Neuronal stem cell (in vitro differentiated cells): ENCODE measurements around the gene STK32A.

ENCODE experiments used
- DNase-seq: peaks from one replicate; pipeline ENCODE4 v3.0.0-alpha.2; 2013; ENCODE audit warnings: low spot score
- H2AFZ ChIP-seq: one replicate; pipeline ENCODE4 v1.6.1; 2013; ENCODE audit warnings: mild to moderate bottlenecking, low read length, inconsistent platforms
- H2AK5ac ChIP-seq: 2 replicates; pipeline ENCODE4 v1.6.1; 2013; ENCODE audit warnings: low read depth, mild to moderate bottlenecking, inconsistent platforms, low read length, moderate library complexity, mixed read lengths
- H2BK120ac ChIP-seq: 2 replicates; pipeline ENCODE4 v1.6.1; 2013; ENCODE audit warnings: low read depth, mild to moderate bottlenecking, inconsistent platforms, low read length, moderate library complexity, mixed read lengths
- H2BK12ac ChIP-seq: one replicate; pipeline ENCODE4 v1.6.1; 2013; ENCODE audit warnings: low read length, inconsistent platforms
- H2BK15ac ChIP-seq: 2 replicates; pipeline ENCODE4 v1.6.1; 2013; ENCODE audit warnings: mild to moderate bottlenecking, low read length, inconsistent platforms, mixed read lengths
- H2BK5ac ChIP-seq: one replicate; pipeline ENCODE4 v1.6.1; 2013; ENCODE audit warnings: inconsistent platforms, mild to moderate bottlenecking, low read length, moderate library complexity
- H3K14ac ChIP-seq: one replicate; pipeline ENCODE4 v1.6.1; 2013; ENCODE audit warnings: low read length, inconsistent platforms
- H3K18ac ChIP-seq: 2 replicates; pipeline ENCODE4 v1.6.1; 2013; ENCODE audit warnings: low read length, inconsistent platforms
- H3K23ac ChIP-seq: 2 replicates; pipeline ENCODE4 v1.6.1; 2013; ENCODE audit warnings: low read depth, mild to moderate bottlenecking, mixed read lengths, low read length, inconsistent platforms; ENCODE audit not compliant: poor library complexity
- H3K27ac ChIP-seq: replicated peaks from 3 replicates; pipeline ENCODE4 v1.5.1; 2013; ENCODE audit warnings: low read length, inconsistent platforms
- H3K27me3 ChIP-seq, 3 experiments: 2 replicates each; pipeline ENCODE4 v1.6.1; 2013; ENCODE audit warnings: low read length in 3 of 3, mild to moderate bottlenecking in 2 of 3, inconsistent platforms in 1 of 3, low read depth in 1 of 3, mixed read lengths in 1 of 3, moderate library complexity in 1 of 3; ENCODE audit not compliant: control insufficient read depth in 3 of 3, insufficient read depth in 3 of 3
- H3K36me3 ChIP-seq, 2 donors: replicated peaks in 1 of 2; 2 replicates each; pipeline ENCODE4 v1.6.1; 2013; ENCODE audit warnings: low read length in 2 of 2; ENCODE audit not compliant: control insufficient read depth in 2 of 2, insufficient read depth in 2 of 2
- H3K4ac ChIP-seq: 2 replicates; pipeline ENCODE4 v1.6.1; 2013; ENCODE audit warnings: inconsistent platforms, mild to moderate bottlenecking, low read length, moderate library complexity
- H3K4me1 ChIP-seq, 2 donors: 1 replicate in 1 of 2; 2 replicates in 1 of 2; pipeline ENCODE4 v1.6.1; 2013; ENCODE audit warnings: low read length in 2 of 2, low read depth in 1 of 2; ENCODE audit not compliant: control insufficient read depth in 2 of 2, insufficient read depth in 1 of 2
- H3K4me2 ChIP-seq: one replicate; pipeline ENCODE4 v1.6.1; 2013; ENCODE audit warnings: mild to moderate bottlenecking, low read length, inconsistent platforms; ENCODE audit not compliant: insufficient read depth, poor library complexity, severe bottlenecking
- H3K4me3 ChIP-seq, 2 donors: 2 replicates each; pipeline ENCODE4 v1.5.1; 2013; ENCODE audit warnings: low read length in 2 of 2, mild to moderate bottlenecking in 2 of 2, inconsistent platforms in 1 of 2, moderate library complexity in 1 of 2
- H3K79me1 ChIP-seq: one replicate; pipeline ENCODE4 v1.6.1; 2013; ENCODE audit warnings: low read depth, mild to moderate bottlenecking, inconsistent platforms, low read length, moderate library complexity
- H3K9ac ChIP-seq: one replicate; pipeline ENCODE4 v1.6.1; 2013; ENCODE audit warnings: mild to moderate bottlenecking, low read depth, low read length, inconsistent platforms; ENCODE audit not compliant: poor library complexity
- H3K9me3 ChIP-seq, 2 donors: replicated peaks in 1 of 2; 2 replicates each; pipeline versions ENCODE3 to v1.6.1; 2013; ENCODE audit warnings: low read length in 2 of 2, mild to moderate bottlenecking in 2 of 2, inconsistent platforms in 1 of 2, low read depth in 1 of 2, mixed read lengths in 1 of 2, moderate library complexity in 1 of 2; ENCODE audit not compliant: control insufficient read depth in 2 of 2, insufficient read depth in 1 of 2
- H4K8ac ChIP-seq: one replicate; pipeline ENCODE4 v1.6.1; 2013; ENCODE audit warnings: low read depth, mild to moderate bottlenecking, inconsistent platforms, low read length, moderate library complexity
- H4K91ac ChIP-seq: one replicate; pipeline ENCODE4 v1.6.1; 2013; ENCODE audit warnings: low read length, low read depth, mild to moderate bottlenecking, inconsistent platforms; ENCODE audit not compliant: poor library complexity
- WGBS, 2 donors: extraction: QIAGEN DNeasy Blood & Tissue Kit; methylation state at CpG; one replicate each; pipeline ENCODE4 v1.1.7; 2013; ENCODE audit warnings: missing lambda C conversion rate in 2 of 2, mixed read lengths in 1 of 2; ENCODE audit not compliant: insufficient read length in 2 of 2, insufficient replicate concordance in 1 of 2; ENCODE audit errors: extremely low coverage in 2 of 2; 5-methylcytosine and 5-hydroxymethylcytosine counted together

Gene STK32A

DNA sequence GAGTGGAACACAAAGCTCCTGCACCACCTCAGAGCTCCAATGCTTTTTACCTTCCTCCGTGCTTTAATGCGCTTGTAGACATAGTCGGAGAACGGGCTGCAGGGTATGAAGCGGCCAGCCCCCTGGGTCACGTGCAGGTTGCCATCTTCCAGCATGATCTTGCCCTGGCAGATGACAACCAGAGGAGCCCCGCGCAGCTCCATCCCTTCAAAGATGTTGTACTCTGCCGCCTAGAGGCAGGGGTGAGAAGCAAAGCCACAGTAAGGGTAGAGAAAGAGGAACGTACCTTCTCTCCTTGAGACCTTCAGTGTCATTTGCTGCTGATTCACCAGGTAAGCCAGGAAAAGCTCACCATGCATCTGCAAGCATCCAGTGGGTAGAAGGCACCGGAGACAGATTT, 162.8 kb downstream of the STK32A start:
- Histone ChIP-seq H3K36me3 (peaks cover 44 to 96% of the 10 kb centered on the region in 2 donors), H3K4ac (no peak overlapping the region), H3K9ac (no peak overlapping the region), H2BK12ac (no peak overlapping the region), H3K4me3 (no peak overlapping the region), H2AFZ (no peak overlapping the region), H3K4me2 (no peak overlapping the region), H3K23ac (no peak overlapping the region), H3K14ac (no peak overlapping the region), H3K27ac (no peak overlapping the region), H2AK5ac (no peak overlapping the region), H3K27me3 (peaks cover 0 to 1% (median 0%) of the 10 kb centered on the region in 3 experiments), H3K79me1 (peaks cover 3% of the 10 kb centered on the region), H4K91ac (no peak overlapping the region), H4K8ac (no peak overlapping the region), H2BK5ac (no peak overlapping the region), H3K4me1 (no peaks in the 10 kb centered on the region), H3K18ac (no peak overlapping the region), H3K9me3 (peaks cover 0 to 3% of the 10 kb centered on the region in 2 donors), H2BK120ac (no peak overlapping the region), H2BK15ac (no peak overlapping the region)
- no peak for DNase-seq
- no CpG with 5 or more reads among the region's 11 CpGs for WGBS, 2 donors

DNA sequence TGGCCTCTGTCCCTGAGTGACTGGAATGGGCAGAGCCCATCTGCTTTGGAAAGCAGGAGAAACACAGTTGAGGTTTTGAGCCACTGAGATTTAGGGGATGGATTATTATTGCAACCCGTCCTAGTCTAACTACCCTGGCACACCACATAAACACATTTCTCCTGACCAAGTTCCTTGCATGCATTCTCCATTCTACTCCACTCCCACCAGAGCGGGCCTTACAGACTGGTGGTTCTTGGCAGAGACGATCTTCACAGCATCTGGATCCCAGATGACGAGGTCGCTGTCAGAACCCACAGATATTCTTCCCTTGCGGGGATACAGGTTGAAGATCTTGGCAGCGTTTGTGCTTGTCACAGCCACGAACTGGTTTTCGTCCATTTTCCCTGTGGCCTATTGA, 164.0 kb downstream of the STK32A start:
- no CpG with 5 or more reads among the region's 9 CpGs for WGBS, 2 donors
- H3K4me2 ChIP-seq = no peak overlapping the region
- no peak overlapping the region for H3K27ac ChIP-seq
- no peak overlapping the region for H3K4ac ChIP-seq
- no peaks in the 10 kb centered on the region for H3K4me1 ChIP-seq
- H3K23ac ChIP-seq = no peak overlapping the region
- no peak overlapping the region for H2AFZ ChIP-seq
- no peak overlapping the region for H2AK5ac ChIP-seq
- H3K9ac ChIP-seq = no peak overlapping the region
- no peak overlapping the region for H2BK15ac ChIP-seq
- H3K18ac ChIP-seq = no peak overlapping the region
- H2BK5ac ChIP-seq = no peak overlapping the region
- no peak overlapping the region for H2BK120ac ChIP-seq
- no peak overlapping the region for H3K4me3 ChIP-seq
- no peak for DNase-seq
- no peak overlapping the region for H3K14ac ChIP-seq
- H4K91ac ChIP-seq = no peak overlapping the region
- H3K27me3 ChIP-seq = peaks cover 0 to 1% (median 0%) of the 10 kb centered on the region in 3 experiments
- peaks cover 3% of the 10 kb centered on the region for H3K79me1 ChIP-seq
- H3K36me3 ChIP-seq = peaks cover 37 to 96% of the 10 kb centered on the region in 2 donors
- H4K8ac ChIP-seq = no peak overlapping the region
- no peak overlapping the region for H2BK12ac ChIP-seq
- peaks cover 0 to 3% of the 10 kb centered on the region in 2 donors for H3K9me3 ChIP-seq

DNA sequence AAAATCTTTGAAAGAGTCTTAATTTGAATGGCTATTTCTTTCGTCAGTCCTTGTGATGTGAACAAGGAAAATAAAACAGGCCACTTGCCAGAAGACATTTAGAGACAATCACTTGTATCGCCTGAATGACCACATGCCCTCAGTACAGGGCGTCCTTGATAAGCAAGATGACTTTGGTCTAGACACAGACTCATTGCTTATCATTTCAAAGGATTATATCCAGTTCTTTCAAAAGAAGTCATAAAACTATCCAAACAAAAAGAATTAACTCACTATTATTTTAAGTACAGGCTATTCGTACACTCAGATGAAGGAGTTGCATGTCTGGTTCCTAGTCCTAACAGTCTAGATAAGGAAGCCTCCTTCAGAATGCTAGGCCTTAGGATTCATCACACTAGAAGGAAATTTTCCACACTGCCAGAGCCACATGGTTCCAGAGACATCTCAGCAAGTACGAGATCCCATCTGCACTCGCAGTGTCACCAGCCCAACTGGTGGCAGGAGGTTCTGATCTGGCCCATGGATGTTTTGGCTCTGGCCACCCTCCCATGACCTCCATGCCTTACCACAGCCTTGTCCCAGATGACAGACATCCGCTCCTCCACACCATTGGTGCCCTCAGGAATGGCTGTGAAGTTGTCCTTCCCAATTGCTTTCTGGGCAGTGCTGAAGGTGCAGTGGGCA, 165.4 kb downstream of the STK32A start:
- H3K9ac ChIP-seq = peak overlapping the region; percentile 55
- no peak overlapping the region for H2BK5ac ChIP-seq
- no peak overlapping the region for H3K4me3 ChIP-seq
- DNase-seq = no peak
- peaks cover 46 to 96% of the 10 kb centered on the region in 2 donors for H3K36me3 ChIP-seq
- peaks cover 0 to 1% (median 0%) of the 10 kb centered on the region in 3 experiments for H3K27me3 ChIP-seq
- H3K79me1 ChIP-seq = peaks cover 3% of the 10 kb centered on the region
- H4K91ac ChIP-seq = no peak overlapping the region
- H3K4me1 ChIP-seq = no peaks in the 10 kb centered on the region
- no peak overlapping the region for H3K4me2 ChIP-seq
- no peak overlapping the region for H2AFZ ChIP-seq
- H4K8ac ChIP-seq = no peak overlapping the region
- H3K14ac ChIP-seq = no peak overlapping the region
- H2AK5ac ChIP-seq = no peak overlapping the region
- no CpG with 5 or more reads among the region's 7 CpGs for WGBS, 2 donors
- H2BK15ac ChIP-seq = no peak overlapping the region
- H2BK120ac ChIP-seq = no peak overlapping the region
- H3K27ac ChIP-seq = no peak overlapping the region
- peaks cover 0 to 3% of the 10 kb centered on the region in 2 donors for H3K9me3 ChIP-seq
- no peak overlapping the region for H2BK12ac ChIP-seq
- no peak overlapping the region for H3K4ac ChIP-seq
- H3K18ac ChIP-seq = peak overlapping the region; percentile 18
- no peak overlapping the region for H3K23ac ChIP-seq

DNA sequence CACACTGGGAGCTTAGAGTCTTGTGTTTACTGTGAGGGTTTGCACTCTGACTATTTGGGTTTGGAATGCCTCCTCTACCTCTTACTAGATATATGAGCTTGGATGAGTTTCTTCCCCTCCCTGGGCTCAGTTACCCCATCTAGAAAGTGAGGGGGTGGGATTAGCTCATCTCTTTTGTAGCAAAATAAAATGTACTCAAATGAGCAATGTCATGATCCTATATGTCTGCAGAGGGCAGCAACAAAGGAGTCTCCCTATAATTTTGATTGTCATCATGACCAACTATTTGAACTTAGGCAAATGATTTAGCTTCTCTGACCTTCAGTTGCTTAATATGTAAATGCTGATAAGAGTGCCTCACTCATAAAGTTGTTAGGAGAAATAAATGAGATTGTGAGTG, 166.1 kb downstream of the STK32A start:
- Histone ChIP-seq H2AK5ac (no peak overlapping the region), H3K9ac (no peak overlapping the region), H3K14ac (no peak overlapping the region), H3K4ac (no peak overlapping the region), H2AFZ (no peak overlapping the region), H3K23ac (no peak overlapping the region), H3K4me2 (no peak overlapping the region), H2BK5ac (no peak overlapping the region), H3K79me1 (peaks cover 3% of the 10 kb centered on the region), H3K4me3 (no peak overlapping the region), H3K36me3 (peaks cover 50 to 96% of the 10 kb centered on the region in 2 donors), H3K4me1 (no peaks in the 10 kb centered on the region), H3K9me3 (peaks cover 0 to 3% of the 10 kb centered on the region in 2 donors), H2BK15ac (no peak overlapping the region), H3K27ac (no peak overlapping the region), H3K27me3 (peaks cover 0 to 1% (median 0%) of the 10 kb centered on the region in 3 experiments), H2BK12ac (no peak overlapping the region), H2BK120ac (no peak overlapping the region), H4K8ac (no peak overlapping the region), H4K91ac (no peak overlapping the region), H3K18ac (no peak overlapping the region)
- no peak for DNase-seq
